ES-I3 (cell line): Measurements from ENCODE around the gene NBEA.

Experiments used
- H3K36me3 ChIP-seq: 2 replicates; pipeline ENCODE4 v1.6.1; 2013; ENCODE audit warnings: mild to moderate bottlenecking, low read length, control low read depth, moderate library complexity; ENCODE audit not compliant: insufficient read depth
- H3K4me1 ChIP-seq: 2 replicates; pipeline ENCODE4 v1.6.1; 2013; ENCODE audit warnings: mild to moderate bottlenecking, control low read depth, low read length; ENCODE audit not compliant: insufficient read depth
- H3K9ac ChIP-seq: 2 replicates; pipeline ENCODE4 v1.6.1; 2013; ENCODE audit warnings: low read depth, mild to moderate bottlenecking, low read length, moderate library complexity
- H3K9me3 ChIP-seq: 2 replicates; pipeline ENCODE4 v1.6.1; 2013; ENCODE audit warnings: mild to moderate bottlenecking, low read length, moderate library complexity; ENCODE audit not compliant: control insufficient read depth, insufficient read depth

Gene NBEA

DNA sequence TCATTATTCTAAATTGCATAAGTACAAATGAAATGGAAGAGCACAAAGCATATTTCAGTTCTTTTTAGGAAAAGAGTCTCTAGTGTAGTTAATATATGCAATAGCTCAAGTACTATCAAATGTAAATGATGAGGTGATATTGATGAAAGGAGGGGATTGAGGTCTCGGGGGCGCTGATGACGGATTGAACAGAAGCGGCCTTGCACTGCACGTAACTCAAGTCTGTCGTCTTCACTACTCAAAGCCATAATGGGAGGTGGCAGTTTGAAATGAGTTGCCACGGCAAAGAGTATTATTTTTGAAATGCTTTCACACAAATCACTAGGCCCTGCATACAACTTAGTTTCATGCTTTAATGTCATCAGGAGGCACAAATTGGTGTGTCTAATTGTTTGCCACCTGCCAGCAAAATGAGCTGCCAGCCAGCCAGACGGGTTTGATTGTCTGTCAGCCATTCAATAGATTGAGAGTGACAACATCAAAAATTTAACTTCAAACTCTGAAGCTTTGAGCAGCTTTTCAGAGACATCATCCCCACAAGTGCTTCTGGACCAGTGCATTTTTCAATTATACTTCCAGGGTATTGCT lies 256.6 kb downstream of the NBEA start:
- H3K36me3 ChIP-seq: no peaks in the 10 kb centered on the region; the same call in 1 of the 2 replicates
- no peaks in the 10 kb centered on the region for H3K9me3 ChIP-seq
- H3K9ac ChIP-seq: no peak overlapping the region
- H3K4me1 ChIP-seq: no peaks in the 10 kb centered on the region

DNA sequence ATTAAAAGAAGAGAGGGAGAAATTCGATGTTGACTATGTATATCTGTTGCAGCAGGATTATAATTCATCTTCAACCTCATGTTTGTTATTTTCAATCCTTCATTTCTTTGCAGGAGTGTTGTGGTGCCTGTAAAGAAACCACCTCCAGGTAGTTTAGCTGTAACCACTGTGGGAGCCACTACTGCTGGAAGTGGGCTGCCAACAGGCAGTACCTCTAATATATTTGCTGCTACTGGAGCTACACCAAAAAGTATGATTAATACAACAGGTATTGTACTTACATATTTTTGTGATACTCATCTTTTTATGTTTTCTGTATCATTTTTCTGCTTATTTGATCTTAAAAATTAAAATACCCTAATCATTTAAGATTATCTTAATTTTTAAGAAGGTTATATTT lies 266.5 kb downstream of the NBEA start:
- Histone ChIP-seq H3K9me3 (no peaks in the 10 kb centered on the region), H3K4me1 (no peaks in the 10 kb centered on the region), H3K9ac (no peak overlapping the region), H3K36me3 (no peaks in the 10 kb centered on the region; the same call in 1 of the 2 replicates)

DNA sequence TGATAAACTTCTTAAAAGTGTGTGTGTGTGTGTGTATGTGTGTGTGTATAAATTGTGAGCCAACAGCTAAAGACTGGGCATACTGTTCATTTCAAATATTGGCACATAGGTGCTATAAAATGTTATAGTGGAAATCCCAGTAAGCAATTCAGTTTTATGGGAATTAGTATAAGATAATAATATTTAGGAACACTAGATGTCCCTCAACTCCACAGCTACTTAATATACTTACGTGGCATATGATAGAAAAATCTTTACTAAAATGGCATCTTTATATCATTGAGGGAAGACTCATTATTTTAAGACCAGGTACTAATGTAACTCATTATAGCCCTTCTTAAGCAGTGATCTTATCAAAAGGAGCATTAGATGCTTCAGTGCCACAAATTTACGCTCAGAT lies 268.2 kb downstream of the NBEA start:
- Histone ChIP-seq H3K9me3 (no peaks in the 10 kb centered on the region), H3K36me3 (no peaks in the 10 kb centered on the region), H3K4me1 (no peaks in the 10 kb centered on the region), H3K9ac (no peak overlapping the region)

DNA sequence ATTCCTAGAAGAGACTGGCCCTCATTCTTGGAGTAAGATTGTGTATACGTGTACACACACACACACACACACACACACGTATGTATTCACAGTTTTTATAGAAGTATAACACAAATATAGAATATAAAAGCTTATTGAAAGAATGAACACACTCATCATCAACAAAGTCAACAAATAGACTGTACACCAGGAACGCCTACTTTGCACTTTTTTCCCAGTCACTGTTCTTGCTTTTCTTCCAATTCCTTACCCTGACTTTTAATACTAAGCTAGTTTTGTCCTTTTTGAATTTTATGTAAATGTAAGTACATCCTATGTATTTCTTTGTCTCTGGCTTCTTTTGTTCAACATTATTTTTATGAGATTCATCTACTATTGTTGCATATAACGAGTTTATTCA lies 269.9 kb downstream of the NBEA start:
- H3K9me3 ChIP-seq: no peaks in the 10 kb centered on the region
- no peak overlapping the region for H3K9ac ChIP-seq
- no peaks in the 10 kb centered on the region for H3K36me3 ChIP-seq
- no peaks in the 10 kb centered on the region for H3K4me1 ChIP-seq

DNA sequence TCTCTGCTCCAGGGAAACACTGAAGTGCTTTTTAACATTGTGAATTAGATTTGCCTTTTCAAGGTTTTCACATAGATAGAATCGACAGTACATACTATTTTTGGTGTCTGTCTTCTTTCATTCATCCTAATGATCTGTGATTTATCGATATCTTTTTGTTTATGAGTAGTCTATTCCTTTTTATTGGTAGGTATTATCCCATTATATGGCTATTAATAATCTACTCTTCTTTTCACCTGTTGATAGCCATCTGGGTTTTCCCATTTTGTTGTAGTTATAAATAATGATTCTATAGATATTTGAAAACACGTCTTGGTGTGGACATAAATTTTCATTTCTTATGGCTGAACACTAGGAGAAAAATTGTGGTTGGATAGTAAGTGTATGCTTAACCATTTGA lies 271.8 kb downstream of the NBEA start:
- H3K4me1 ChIP-seq: no peaks in the 10 kb centered on the region
- no peaks in the 10 kb centered on the region for H3K9me3 ChIP-seq
- no peaks in the 10 kb centered on the region for H3K36me3 ChIP-seq
- H3K9ac ChIP-seq: peak overlapping the region; percentile 25

DNA sequence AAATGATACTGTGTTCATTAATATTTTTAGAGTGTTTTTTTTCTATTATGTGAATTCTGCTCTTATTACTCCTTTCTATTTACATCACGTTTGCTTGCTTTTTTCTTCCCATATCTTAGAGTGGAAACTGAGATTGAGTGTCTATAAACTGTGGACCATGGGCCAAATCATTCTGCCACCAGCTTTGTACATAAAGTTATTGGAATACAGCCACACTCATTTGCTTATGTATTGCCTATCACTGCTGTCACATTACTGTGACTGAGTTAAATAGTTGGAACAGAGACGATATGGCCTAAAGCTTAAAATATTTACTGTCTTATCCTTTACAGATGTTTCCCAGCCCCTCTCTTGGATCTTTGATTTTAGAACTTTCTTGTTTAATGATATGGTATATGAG lies 274.1 kb downstream of the NBEA start:
- no peak overlapping the region for H3K9ac ChIP-seq
- no peaks in the 10 kb centered on the region for H3K9me3 ChIP-seq
- no peaks in the 10 kb centered on the region for H3K4me1 ChIP-seq
- no peaks in the 10 kb centered on the region for H3K36me3 ChIP-seq

DNA sequence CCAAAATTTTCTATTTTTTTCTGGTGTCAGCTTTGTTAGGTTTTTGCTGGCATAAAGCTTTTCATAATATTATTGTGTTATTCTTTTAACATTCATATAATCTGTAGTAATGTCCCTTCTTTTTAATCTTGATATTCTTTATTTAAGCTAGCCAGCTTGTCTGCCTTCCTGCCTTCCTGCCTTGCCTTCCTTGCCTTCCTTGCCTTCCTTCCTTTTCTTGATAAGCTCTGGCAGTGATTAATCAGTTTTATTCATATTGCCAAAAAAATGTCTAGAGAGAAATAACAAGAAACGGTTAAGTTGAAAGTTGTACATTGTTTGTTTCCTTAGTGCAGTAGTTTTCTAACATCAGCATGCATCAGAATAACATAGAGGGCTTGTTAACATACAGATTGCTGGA lies 277.0 kb downstream of the NBEA start:
- H3K36me3 ChIP-seq: no peaks in the 10 kb centered on the region
- no peaks in the 10 kb centered on the region for H3K4me1 ChIP-seq
- H3K9me3 ChIP-seq: no peaks in the 10 kb centered on the region
- no peak overlapping the region for H3K9ac ChIP-seq

DNA sequence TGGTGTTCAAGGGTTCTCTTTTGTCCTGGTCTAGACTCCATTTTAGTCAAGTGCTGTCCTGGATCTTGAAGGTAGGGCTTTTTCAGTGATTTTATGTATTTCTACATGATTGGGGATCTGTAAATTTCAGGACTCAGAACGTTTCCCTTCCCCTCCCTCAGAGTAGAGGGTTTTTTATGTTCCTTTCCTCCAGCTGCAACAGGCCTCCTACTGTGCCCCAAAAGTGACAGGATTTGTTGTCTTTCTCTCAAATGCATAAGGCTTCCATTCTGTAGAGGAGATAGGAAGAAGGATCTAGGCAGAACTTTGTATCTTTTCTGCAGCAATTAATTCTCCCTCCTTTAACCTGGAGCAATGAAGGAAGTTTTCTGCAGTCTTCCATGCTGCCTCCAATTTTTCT lies 283.1 kb downstream of the NBEA start:
- Histone ChIP-seq H3K36me3 (no peaks in the 10 kb centered on the region), H3K9ac (no peak overlapping the region), H3K9me3 (no peaks in the 10 kb centered on the region), H3K4me1 (peaks cover 7% of the 10 kb centered on the region)

DNA sequence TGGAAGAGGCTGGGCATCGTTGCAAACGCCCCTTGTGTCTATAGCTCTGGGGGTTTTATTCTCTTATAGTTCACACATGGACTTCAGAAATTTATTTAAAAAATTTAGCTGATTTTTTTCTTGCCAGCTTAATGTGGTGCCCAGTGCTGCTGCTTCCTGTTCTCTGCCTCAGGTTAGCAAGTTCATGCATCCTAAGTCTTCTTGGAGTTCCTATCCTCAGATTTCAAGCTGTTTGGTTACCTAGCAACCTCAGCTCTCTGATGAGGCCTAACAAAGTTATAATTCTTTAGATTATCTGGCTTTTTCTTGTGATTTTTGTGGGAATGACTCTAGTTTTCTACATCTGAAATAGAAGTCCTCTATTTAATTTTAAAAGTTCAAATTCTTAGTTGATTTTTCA lies 283.5 kb downstream of the NBEA start:
- H3K9ac ChIP-seq: no peak overlapping the region
- no peaks in the 10 kb centered on the region for H3K9me3 ChIP-seq
- H3K4me1 ChIP-seq: peaks cover 7% of the 10 kb centered on the region
- no peaks in the 10 kb centered on the region for H3K36me3 ChIP-seq

DNA sequence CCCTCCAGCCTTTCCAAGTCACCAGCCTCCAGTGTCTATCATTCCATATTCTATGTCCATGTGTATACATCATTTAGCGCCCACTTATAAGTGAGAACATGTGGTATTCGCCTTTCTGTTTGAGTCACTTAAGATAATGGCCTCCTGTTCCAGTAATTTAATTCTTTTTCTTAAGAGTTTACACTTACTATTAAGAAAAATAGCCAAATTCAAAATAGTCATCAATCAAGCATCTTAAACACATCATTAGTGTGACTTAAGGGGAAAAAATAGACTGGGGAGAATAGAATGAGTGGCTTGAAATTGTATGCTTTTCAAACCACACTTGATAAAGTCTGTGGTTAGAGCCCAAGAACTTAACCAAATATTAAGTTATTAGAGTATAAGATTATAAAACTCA lies 286.5 kb downstream of the NBEA start:
- no peaks in the 10 kb centered on the region for H3K36me3 ChIP-seq

DNA sequence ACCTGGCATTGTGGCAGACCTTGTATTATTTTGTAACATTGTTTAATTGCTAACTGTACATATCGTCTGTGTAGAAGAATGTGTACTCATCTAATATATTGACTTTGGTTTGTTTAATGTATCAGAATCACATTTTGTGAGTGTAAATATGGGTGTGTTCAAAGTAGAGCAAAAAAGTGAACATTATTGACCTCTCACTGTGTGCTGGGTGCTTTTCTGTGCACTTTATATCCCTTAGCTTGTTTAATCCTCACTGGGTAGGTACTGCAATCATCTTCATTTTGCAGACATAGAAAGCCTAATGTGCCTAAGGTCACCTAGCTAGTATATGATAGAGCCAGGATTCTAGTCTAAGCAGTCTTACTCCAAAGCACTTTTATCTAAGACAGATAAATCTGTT lies 289.4 kb downstream of the NBEA start:
- no peaks in the 10 kb centered on the region for H3K36me3 ChIP-seq
- no peak overlapping the region for H3K9ac ChIP-seq
- no peaks in the 10 kb centered on the region for H3K9me3 ChIP-seq
- H3K4me1 ChIP-seq: no peaks in the 10 kb centered on the region

More for the DNA sequence above, 286.5 kb downstream of the NBEA start:
- no peaks in the 10 kb centered on the region for H3K9me3 ChIP-seq
- no peak overlapping the region for H3K9ac ChIP-seq
- peaks cover 7% of the 10 kb centered on the region for H3K4me1 ChIP-seq

DNA sequence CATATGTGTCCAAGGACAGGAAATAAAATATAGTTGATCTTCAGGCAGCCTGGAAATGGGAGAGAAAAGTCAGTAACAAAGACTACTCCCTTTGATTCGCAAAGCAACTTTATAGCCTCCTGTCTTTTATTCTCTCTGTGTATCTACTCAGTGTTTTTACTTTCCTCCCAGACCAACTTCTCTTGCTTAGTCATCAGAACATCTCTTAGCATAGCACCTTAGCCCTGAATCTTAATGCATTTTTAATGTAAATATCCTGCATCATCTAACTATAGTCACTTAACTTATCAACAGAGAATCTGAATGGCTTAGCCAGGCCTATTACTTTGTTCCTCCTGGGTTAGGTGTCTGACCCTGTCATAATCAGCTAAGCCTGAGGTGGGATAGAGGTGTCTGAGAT lies 296.2 kb downstream of the NBEA start:
- no peaks in the 10 kb centered on the region; the same call in 1 of the 2 replicates for H3K4me1 ChIP-seq
- H3K9me3 ChIP-seq: no peaks in the 10 kb centered on the region
- H3K9ac ChIP-seq: no peak overlapping the region
- no peaks in the 10 kb centered on the region for H3K36me3 ChIP-seq

DNA sequence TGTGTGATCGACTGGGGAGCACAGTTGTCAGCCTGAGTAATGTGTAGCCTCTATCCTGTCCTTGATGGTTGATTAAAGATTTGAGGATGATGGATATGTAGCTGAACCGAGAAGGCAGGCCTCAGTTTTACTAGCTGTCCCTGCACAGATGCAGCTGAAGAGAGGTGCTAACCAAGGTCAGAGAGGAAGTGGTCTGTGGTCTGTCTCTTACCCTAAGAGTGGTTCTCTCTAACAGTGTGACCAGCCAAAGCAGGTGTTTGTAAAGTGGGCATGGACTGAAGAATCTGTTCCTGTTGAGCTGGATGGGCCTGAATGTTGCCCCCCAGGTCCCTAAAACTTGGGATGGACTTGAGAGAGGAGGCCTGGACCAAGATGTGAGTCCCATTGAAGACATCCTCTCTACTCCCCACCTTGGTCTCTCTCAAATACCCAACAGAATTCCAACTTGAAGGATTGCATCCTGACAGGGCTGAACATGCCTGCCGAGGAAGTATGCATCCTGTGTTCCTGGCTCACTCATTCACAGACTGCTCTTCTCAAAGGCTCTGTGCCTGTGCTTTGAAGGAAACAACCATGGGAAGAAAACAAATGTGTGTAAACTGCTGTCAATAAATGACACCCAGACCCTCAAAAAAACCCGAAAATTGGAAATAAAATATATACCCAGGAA lies 310.6 kb downstream of the NBEA start:
- no peaks in the 10 kb centered on the region for H3K4me1 ChIP-seq
- H3K36me3 ChIP-seq: no peaks in the 10 kb centered on the region
- H3K9ac ChIP-seq: no peak overlapping the region
- peaks cover 3% of the 10 kb centered on the region; the same call in 1 of the 2 replicates for H3K9me3 ChIP-seq

DNA sequence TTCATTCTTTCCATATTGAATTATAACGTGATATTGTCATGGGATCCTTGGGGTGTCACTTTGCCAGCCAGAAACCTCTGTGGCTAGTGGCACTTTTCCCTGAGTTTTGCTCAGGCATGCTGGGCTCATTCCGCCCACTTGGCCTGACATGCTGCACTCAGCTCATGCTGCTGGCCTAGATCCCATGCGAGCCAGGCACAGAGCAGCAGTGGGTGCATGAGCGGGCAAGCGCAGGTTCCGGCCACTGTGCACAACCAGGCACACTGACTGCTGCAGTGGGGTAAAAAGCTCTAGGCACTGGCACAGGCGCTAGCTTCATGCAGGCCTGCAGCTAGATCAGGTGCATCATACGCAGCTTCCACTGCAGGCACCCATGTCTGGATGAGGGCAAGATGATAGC lies 313.2 kb downstream of the NBEA start:
- H3K9ac ChIP-seq: no peak overlapping the region
- H3K36me3 ChIP-seq: no peaks in the 10 kb centered on the region
- H3K4me1 ChIP-seq: no peaks in the 10 kb centered on the region
- peaks cover 3% of the 10 kb centered on the region; the same call in 1 of the 2 replicates for H3K9me3 ChIP-seq

DNA sequence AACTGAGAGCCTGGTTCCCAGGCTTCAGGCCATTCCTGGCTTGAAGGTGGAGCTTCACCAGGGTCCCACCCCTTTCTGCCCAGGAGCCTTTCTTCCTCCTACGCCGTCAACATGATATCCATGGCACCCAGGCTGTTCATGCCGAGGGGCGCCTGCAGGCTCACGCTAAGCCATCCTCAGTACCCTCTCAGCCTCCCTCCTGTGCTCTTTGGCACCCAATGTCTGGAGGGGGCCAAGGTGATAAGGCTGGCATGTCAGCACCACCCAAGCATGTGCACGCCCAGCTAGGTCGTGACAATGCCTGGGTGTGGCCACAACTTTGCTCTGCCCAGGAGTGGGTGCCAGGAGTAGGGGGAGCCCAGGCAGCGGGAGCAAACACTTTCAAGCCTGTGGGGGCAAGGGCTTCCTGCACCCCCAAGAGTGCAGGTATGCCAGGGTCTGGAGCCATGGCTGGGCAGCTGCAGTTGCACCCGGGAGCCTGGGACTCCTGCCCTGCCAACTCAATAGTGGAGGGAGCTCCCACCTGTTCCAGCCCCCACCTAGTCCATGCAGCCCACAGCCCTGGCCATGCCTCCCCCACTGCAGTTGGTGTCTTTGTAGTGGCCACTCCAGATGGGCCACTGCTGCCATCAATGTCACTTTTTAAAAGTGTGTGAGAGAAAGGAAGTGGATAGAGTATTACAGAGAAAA lies 314.5 kb downstream of the NBEA start:
- H3K9ac ChIP-seq: no peak overlapping the region
- no peaks in the 10 kb centered on the region for H3K36me3 ChIP-seq
- no peaks in the 10 kb centered on the region for H3K4me1 ChIP-seq
- H3K9me3 ChIP-seq: peaks cover 3% of the 10 kb centered on the region; the same call in 1 of the 2 replicates
